GM21381 (cell line): ENCODE data around the gene NUP214.
"Not testable (repeated sequence)": the region's sequence is repeated elsewhere in the genome, so short reads cannot be mapped to it uniquely, and the experiment has no call there.

Experiments
- ATAC-seq: cut with Tn5 transposase; IDR thresholded peaks from one replicate; pipeline ENCODE4 v1.9.1; 2021; ENCODE audit warnings: mild to moderate bottlenecking, moderate library complexity; ENCODE audit not compliant: unreplicated experiment

Gene NUP214

DNA sequence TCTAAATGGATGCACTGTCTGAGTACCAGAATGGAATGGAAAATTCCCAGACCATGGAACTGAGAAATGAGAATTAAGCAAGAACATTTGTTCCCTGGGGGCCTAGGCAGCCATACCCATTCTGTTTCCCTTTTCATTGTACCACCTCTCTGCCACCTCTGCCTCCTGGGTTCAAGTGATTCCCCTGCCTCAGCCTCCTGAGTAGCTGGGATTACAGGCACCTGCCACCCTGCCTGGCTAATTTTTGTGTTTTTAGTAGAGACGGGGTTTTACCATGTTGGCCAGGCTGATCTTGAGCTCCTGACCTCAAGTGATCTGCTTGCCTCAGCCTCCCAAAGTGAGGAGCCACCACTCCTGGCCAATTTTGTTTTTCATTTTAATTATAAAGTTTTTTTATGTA is 33.3 kb downstream of the NUP214 start:
- not testable (repeated sequence) for ATAC-seq

DNA sequence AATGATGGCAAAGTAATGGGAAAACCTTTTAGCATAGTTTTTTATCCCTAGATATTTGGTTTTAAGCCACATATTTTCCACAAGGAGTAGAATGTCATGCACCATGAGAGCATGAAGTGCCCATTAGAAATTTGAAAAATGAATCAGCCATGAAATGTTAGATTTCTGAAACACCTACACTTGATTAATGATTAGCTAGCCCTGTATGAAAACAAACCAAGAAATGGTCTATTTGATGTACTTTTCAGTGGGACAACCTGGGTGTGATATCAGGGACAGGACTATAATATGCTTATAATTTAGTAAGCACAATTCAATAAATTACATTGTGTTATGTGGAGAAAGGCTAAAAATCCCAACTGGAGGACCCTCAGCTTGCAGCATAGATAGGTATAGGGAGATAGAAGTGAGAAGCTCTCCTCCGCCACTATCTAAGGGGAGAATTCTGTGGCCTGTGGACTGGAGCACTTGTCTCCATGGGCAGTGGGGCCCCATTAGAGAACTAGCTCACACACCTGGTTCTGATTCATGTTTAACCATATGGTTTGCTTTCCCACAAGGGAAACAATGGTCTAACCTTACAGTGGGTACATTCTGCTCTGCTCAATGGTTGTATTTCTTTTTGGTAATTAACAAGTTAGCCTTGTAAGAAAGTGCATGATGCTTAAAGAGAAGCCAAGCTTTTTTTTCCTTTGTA is 35.2 kb downstream of the NUP214 start:
- no peak for ATAC-seq

DNA sequence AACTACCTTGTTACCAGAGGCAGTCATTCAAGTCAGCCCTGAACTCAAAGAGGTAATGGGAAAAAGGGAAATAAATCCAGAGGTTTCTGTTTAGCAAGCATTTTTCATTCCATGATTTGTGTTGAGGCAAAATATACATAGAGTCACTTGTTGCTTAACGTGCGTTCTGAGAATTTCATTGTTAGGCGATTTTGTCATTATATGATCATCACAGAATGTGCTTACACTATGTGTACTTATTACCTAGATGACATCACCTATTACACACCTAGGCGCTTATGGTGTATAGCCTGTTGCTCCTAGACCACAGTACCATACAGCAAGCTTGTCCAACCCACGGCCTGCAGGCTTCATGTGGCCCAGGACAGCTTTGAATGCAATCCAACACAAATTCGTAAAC is 36.2 kb downstream of the NUP214 start:
- no peak for ATAC-seq

- no peak for ATAC-seq
Observed at GRCh38 chr9:131162886-131163285, 37.5 kb downstream of the NUP214 start.

DNA sequence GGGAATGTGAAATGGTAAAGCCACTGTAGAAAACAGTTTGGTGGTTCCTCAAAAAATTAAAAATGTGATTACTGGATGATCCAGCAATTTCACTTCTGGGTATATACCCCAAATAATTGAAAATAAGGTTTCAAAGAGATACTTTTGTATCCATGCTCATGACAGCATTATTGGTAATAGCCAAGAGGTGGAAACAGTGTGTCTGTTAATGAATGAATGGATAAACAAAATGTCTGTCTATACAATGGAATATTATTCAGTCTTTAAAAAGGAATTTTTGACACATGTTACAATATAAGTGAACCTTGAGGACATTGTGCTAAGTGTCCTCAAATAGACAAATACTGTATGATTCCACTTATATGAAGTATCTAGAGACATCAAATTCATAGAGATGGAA is 40.1 kb downstream of the NUP214 start:
- ATAC-seq: no peak

GRCh38 chr9:131167146-131167692 is 41.8 kb downstream of the NUP214 start:
- no peak for ATAC-seq

DNA sequence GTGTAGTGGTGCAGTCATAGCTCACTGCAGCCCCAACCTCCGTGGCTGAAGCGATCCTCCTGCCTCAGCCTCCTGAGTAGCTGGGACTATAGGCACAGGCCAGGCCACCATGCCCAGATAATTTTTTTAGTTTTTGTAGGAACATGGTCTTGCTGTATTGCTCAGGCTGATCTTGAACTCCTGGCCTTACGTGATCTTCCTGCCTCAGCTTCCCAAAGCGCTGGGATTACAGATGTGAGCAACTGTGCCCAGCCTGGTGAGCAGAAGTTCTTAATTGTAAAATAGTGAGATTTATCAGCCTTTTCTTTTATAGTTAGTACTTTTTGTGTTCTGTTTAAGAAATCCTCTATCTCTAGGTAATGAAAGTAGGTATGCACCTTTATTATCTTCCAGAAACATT is 42.5 kb downstream of the NUP214 start:
- no peak for ATAC-seq

GRCh38 chr9:131169563-131170240 is 44.3 kb downstream of the NUP214 start:
- ATAC-seq: no peak

- no peak for ATAC-seq
Observed at GRCh38 chr9:131173995-131174394, 48.6 kb downstream of the NUP214 start.

GRCh38 chr9:131174681-131175239 is 49.4 kb downstream of the NUP214 start:
- ATAC-seq: no peak

- no peak for ATAC-seq
Observed at GRCh38 chr9:131177898-131178297, 52.5 kb downstream of the NUP214 start.

DNA sequence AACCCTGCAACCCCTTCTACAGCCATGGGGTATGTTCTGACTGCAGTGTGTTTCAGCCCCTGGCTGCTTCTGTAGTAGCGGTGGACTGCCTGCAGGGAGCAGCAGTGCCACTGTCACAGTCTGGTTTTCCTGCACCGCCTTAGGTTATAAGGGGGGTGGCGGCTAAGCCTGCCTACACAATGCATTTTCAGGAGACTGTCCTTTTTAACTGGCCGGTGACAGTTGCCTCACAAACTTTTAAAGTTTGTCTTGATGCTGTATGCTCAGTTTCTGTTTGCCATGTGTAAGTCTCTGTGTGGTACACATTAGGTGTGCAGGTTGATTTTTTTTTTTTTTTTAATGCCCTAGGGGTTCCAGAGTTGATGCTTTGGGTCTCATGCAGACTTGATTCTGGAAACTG is 53.0 kb downstream of the NUP214 start:
- peak; percentile 76 for ATAC-seq

- no peak for ATAC-seq
Observed at GRCh38 chr9:131178926-131179325, 53.5 kb downstream of the NUP214 start.

GRCh38 chr9:131179561-131180219 is 54.3 kb downstream of the NUP214 start:
- ATAC-seq: no peak

DNA sequence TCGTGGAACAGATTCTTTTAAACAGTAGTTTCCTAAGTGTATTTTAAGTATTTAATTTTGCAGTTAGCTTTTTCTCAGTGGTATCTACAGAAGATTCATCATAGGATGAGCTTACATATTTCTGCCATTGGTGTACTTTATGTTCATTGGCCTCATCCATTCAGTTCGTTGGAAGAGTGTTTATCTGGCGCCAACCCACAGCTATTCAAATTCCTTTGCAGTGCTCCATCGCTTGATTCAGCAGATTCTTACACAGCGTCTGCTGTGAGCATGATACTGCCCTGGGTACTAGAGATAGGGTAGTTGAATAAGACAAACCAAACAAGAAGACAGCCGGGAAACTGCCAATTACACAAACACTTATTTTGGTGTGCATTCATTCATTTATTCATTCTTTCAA is 55.1 kb downstream of the NUP214 start:
- ATAC-seq: no peak

DNA sequence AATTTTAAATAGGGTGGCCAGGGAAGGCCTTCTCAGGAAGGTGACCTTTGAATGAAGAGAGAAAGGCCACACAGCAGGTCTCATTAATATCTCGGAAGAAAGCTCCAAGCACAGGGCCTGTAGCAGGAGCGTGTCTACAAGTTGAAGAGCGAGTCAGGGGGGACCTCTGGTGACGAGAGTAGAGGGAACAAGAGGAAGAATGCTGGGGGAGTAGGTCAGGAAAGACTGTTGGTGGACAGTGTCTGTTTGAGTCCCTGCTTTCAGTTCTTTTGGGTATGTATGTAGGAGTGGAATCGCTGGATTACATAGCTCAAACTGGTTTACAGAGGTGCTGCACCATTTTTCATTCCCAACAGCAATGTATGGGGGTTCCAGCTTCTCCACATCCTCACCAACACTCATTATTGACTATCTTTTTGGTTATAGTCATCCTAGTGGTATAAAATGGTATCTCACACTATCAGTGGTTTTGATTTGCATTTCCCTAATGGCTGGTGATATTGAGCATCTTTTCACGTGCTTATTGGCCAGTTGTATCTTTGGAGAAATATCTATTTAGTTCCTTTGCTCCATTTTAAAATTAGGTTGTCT is 55.8 kb downstream of the NUP214 start:
- no peak for ATAC-seq

DNA sequence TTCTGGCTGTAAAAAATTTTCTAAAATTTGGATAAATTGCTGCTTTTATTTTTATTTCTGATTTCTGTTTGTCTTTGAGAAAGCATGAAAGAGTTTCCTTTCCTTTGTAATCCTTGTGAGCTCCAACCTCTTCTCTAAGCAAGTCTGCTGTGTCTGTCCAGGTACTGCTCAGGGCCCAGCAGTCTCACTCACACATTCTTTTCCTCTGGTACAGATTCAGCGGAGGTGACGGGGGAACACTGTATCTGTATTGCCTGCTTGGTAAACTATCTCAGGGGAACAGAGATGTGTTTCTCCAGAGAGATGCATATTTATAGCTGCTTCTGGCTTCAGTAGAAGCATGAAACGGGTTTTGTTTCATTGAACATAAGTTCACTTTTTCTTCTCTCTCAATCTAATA is 60.5 kb downstream of the NUP214 start:
- no peak for ATAC-seq

DNA sequence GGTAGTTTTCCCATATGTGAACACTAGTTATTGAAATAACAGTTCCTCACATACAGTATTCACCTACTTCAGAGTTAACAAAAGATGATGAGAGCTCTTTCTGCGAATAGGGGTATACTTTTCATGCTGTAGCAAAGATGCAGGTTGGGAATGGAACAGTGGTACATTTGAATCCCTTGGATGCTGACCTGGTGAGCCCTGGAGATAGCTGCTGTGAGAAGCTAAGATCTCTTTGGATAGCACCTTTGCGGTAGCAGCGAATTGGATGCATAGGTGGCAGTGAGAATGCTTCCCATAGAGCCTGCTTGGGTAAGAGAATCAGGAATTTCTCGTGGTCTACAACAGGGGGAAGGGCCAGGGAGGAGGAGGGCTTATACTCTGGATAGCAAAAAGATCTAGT is 61.2 kb downstream of the NUP214 start:
- ATAC-seq: no peak

DNA sequence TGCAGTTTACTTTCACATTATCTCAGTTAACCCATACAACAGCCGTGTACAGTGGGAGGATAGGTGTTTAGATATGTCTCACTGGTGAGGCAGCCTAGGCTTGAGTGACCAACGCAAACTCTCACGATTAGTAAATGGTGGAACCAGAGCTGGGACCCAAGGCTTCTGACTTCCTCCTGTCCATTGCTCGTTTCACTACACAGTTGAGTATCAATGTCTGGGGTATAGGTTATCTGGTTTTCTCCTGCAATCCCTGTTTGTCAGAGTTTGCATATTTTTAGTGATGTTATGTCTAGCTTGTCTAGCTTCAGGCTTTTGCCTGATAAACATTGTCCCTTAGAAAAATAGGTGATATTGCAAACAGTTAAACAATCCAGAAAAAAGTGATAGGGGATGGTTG is 62.6 kb downstream of the NUP214 start:
- ATAC-seq: no peak

DNA sequence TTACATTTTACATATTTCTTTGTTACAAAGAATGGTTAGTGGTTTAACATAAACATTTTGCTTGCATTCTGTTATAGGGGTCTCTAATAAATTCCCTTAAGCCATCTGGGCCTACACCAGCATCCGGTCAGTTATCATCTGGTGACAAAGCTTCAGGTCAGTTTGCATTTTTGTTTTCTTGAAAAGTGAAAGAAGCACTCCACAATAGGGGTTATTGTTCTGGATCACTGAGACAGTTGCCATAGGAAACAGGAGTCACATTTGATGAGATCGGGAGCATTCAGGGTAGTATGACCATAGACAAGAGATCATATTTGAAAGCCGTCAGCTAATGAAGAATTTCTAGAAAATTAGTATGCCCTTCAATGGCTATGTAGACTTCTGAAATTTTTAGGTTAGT is 63.6 kb downstream of the NUP214 start:
- ATAC-seq: no peak

DNA sequence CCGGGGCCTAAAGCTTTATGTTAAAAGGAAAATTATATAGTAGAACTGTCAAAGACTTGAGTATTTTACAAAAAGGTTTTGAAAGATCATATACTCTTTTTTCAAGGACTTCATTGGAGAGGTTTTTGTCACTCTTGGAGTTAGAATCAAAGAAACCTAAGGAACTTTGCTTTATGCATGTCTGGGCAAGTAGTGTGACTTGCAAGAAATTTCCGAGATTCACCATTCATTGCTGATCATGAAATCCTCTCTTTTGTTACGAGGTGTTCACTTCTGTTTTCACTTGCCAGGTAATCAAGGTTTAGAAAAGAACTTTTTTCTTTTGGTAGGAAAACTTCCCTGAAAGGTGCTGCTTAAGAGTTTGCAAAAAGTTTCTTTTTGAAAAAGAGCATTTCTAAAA is 64.8 kb downstream of the NUP214 start:
- no peak for ATAC-seq
